ENCODE measurements around the gene RCOR1.
"Not testable (repeated sequence)": the region's sequence is repeated elsewhere in the genome, so short reads cannot be mapped to it uniquely, and the experiment has no call there.

The RCOR1 gene

GRCh38 chr14:102570334-102570995, 22.0 kb upstream of the RCOR1 start:
- no peak for DNase-seq (ENCODE audit: low read depth in 4 of 4, low spot score in 1 of 4)

GRCh38 chr14:102571043-102571442, 21.4 kb upstream of the RCOR1 start:
- no peak for DNase-seq (ENCODE audit: low read depth in 4 of 4, low spot score in 1 of 4)

GRCh38 chr14:102571478-102572042, 20.9 kb upstream of the RCOR1 start:
- no peak for DNase-seq (ENCODE audit: low read depth in 4 of 4, low spot score in 1 of 4)

GRCh38 chr14:102573161-102573560, 19.3 kb upstream of the RCOR1 start:
- DNase-seq (ENCODE audit: low read depth in 4 of 4, low spot score in 1 of 4), result not testable (repeated sequence)

- DNase-seq (ENCODE audit: low read depth in 4 of 4, low spot score in 1 of 4), result no peak
Observed at GRCh38 chr14:102573591-102574046, 18.8 kb upstream of the RCOR1 start.

GRCh38 chr14:102574281-102575159, 17.9 kb upstream of the RCOR1 start:
- no peak for DNase-seq (ENCODE audit: low read depth in 4 of 4, low spot score in 1 of 4)

- no peak for DNase-seq (ENCODE audit: low read depth in 4 of 4, low spot score in 1 of 4)
Observed at GRCh38 chr14:102575160-102575845, 17.1 kb upstream of the RCOR1 start.

GRCh38 chr14:102575846-102576428, 16.5 kb upstream of the RCOR1 start:
- DNase-seq (ENCODE audit: low read depth in 4 of 4, low spot score in 1 of 4), result not testable (repeated sequence)

GRCh38 chr14:102578821-102579220, 13.6 kb upstream of the RCOR1 start:
- DNase-seq (ENCODE audit: low read depth in 4 of 4, low spot score in 1 of 4), result no peak

- no peak for DNase-seq (ENCODE audit: low read depth in 4 of 4, low spot score in 1 of 4)
Observed at GRCh38 chr14:102579696-102580549, 12.5 kb upstream of the RCOR1 start.

GRCh38 chr14:102580550-102581110, 11.8 kb upstream of the RCOR1 start:
- no peak for DNase-seq (ENCODE audit: low read depth in 4 of 4, low spot score in 1 of 4)

- no peak for DNase-seq (ENCODE audit: low read depth in 4 of 4, low spot score in 1 of 4)
Observed at GRCh38 chr14:102581193-102581592, 11.3 kb upstream of the RCOR1 start.

GRCh38 chr14:102583726-102584125, 8.7 kb upstream of the RCOR1 start:
- DNase-seq (ENCODE audit: low read depth in 4 of 4, low spot score in 1 of 4), result no peak

GRCh38 chr14:102584871-102585869, 7.3 kb upstream of the RCOR1 start:
- DNase-seq (ENCODE audit: low read depth in 4 of 4, low spot score in 1 of 4), result no peak

GRCh38 chr14:102586420-102587104, 5.9 kb upstream of the RCOR1 start:
- DNase-seq (ENCODE audit: low read depth in 4 of 4, low spot score in 1 of 4), result no peak

GRCh38 chr14:102588821-102589220, 3.6 kb upstream of the RCOR1 start:
- DNase-seq (ENCODE audit: low read depth in 4 of 4, low spot score in 1 of 4), result no peak

- DNase-seq (ENCODE audit: low read depth in 4 of 4, low spot score in 1 of 4), result no peak
Observed at GRCh38 chr14:102589761-102590290, 2.6 kb upstream of the RCOR1 start.

GRCh38 chr14:102590667-102591099, 1.8 kb upstream of the RCOR1 start:
- no peak for DNase-seq (ENCODE audit: low read depth in 4 of 4, low spot score in 1 of 4)

Data from stimulated activated CD4-positive, alpha-beta T cell treated with anti-CD3 and anti-CD28 coated beads, Interleukin-1b, Interleukin-23, amount 100 ng/mL, for 24 hours (primary cell).